Activated CD4-positive, CD25-positive, alpha-beta regulatory T cell (primary cell): Measurements from ENCODE around the gene SMOC2.

Experiments used
- DNase-seq, 4 experiments: peaks; one replicate each; lab custom pipeline; 2025; lab: John Stamatoyannopoulos, UW

Gene SMOC2

DNA sequence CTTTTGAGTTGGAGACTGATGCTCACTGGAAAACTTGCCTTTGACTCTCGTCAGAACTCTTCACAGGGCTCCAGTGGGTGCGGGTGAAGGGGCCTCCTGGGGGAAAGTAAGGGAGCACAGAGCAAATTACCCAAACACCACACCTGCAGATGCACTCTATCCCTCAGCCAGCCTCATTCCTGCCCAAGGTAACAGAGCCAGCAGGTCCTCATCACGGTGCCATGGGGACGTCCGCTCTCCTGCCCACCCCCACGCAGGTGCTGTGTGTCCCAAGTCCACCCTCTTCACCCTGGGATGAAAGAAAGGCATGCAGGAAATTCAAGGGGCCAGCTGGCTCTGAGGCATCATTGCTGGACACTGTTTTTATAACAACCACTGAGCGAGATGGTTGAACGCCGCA is 269.0 kb downstream of the SMOC2 start:
- DNase-seq = no peak

DNA sequence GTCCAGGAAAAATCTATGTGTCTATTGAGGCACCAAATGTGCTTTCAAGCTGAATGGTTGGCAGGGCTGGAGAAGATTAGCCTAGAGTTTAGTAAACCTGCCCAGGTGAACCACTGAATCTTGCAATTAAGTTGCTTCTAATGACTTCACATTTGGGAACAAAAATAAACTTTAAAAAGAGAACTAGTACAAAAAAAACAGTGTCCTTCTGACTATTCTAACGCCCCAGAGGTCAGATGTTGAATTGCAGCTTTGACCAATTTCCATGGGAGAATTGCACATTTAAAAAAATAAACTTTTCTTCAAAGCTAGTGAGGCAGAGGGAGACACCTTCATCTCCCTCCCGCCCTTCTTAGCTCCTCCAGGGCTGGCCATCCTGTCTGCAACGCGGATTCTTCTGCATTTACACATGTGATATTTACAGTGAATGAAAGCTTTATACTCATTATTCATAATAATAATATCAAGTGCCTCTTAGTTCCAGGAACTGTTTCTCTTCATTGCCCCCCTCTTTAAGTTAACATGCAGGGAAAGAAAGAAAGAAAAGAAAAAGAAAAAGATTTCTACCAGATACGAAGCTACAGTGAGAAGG is 270.2 kb downstream of the SMOC2 start:
- DNase-seq = no peak

DNA sequence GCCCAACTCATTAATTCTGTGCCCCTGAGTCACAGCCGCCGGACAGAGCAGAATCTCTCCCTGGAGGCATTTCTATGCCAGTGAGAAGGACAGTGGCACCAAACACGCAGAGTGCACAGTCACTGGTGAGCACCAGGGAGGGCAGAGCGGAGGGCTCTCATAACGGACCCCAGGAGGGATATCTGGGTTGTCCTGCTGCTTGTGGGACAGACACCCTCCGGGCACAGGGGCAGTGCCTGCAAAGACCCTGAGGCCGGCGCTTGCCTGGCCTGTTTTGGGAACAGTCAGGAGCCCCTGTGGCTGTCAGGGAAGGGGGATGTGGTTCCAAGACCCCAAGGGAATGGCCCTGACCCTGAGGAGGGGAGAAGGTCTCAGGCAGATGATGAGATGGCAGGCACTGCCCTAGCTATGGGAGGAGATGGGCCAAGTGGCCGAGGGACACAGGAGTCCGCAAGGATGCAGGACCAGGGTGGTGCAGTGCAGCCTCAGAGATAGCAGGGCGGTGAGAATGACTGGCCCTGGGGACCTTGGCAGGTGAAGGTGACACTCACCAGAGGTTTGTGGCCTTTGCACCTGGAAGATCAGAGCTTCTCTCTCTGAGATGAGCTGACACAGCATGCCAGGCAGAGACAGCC is 270.8 kb downstream of the SMOC2 start:
- no peak for DNase-seq

DNA sequence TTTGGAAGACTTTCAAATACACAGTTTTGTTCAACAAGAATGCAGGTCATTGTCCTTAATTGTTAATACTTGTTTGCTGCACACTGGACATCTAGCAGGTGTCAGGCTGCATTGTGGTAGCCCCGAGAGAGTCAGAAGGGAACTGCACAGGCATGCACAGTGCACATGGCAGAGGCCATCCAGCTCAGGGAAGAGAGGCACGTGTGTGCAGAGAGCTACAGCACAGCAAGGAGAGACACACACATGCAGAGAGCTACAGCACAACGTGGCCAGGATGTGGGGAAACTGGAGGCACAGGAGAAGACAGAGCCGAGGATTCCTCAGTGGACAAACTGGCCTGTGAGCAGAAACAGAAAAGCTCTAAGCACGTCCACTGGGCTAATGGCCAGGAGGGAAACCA is 272.0 kb downstream of the SMOC2 start:
- DNase-seq = no peak

DNA sequence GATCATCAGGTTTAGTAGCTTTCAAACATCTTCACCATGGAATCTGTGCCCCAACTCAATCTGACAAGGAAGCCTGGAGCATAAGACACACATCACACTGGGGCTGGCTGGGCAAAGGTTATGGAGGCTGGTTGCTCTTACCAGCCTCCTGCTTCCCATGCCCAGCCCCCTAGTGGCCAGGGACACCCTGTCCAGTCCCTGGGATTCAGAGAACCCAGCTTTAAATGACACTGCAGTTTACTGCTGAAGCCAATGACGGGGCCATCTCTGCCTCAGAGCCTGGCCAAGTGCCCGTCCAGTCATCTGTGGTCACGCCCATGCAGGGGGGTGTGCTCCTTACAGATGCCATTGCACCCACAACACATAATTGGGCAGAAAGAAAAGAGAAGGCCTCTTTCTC is 272.9 kb downstream of the SMOC2 start:
- no peak for DNase-seq

DNA sequence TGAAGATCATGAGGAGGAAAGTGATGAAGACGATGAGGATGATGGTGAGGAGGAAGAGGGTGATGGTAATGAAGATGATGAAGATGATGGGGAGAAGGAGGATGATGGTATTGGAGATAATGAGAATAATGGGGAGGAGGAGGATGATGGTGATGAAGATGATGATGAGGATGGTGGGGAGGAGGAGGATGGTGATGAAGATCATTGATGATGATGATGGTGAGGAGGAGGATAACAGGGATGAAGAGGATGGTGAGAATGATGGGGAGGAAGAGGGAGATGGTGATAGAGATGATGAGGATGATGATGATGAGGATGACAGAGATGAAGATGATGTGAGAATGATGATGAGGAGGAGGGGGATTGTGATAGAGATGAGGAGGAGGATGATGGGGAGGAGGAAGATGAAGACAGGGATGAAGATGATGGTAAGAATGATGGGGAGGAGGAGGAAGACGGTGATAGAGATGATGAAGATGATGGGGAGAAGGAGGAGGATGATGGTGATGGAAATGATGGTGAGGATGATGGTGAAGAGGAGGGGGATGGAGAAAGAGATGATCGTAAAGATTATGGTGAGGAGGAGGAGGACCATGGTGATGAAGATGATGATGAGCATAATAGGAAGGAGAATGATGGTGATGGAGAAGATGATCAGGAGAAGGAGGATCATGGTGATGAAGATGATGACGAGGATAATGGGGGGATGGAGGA is 273.7 kb downstream of the SMOC2 start:
- no peak for DNase-seq

DNA sequence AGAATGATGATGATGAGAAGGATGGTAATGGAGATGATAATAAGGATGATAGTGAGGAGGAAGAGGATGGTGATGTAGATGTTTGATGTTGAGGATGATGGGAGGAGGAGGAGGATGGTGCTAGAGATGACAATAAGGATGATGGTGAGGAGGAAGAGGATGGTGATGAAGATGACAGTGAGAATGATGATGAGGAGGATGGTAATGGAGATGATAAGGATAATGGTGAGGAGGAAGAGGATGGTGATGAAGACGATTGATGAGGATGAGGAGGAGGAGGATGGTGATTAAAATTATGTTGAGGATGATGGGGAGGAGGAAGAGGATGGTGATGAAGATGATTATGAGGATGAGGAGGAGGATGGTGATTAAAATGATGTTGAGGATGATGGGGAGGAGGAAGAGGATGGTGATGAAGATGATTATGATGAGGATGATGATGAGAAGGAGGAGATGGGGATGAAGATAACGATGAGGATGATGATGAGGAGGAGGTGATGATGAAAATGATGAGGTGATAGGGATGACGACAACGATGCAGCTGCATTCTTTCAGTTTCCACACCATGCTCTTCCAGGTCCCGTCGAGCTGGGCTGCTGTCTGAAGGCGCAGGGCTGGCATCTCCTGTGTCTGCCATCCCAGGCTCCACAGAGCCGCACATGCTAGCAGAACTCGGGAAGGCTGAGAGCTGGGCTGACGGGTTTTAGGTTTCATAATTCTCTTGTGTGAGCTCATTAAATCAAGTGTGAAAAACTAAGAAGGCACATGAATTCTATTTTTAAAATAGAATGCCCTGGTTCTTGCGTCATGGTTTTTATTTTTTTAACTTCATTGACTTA is 274.9 kb downstream of the SMOC2 start:
- DNase-seq = no peak

DNA sequence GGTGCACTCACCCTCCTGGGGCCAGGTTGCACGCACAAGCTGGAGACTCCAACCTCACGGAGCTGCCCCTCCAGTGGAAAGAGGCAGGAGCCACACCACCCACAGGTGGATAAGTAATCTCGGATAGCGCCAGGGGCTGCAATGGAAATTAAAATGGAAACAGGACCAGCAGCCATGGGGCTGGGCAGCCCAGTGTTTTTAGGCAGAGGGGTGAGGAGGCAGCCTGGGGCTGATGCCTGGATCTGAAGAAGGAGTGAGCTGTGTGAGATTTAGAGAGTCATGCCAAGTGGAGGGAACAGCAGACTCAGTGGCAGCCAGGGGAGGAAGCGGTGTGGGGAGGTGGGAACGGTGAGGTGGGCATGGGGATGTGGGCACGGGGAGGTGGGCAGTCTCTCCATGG is 275.6 kb downstream of the SMOC2 start:
- DNase-seq = no peak

DNA sequence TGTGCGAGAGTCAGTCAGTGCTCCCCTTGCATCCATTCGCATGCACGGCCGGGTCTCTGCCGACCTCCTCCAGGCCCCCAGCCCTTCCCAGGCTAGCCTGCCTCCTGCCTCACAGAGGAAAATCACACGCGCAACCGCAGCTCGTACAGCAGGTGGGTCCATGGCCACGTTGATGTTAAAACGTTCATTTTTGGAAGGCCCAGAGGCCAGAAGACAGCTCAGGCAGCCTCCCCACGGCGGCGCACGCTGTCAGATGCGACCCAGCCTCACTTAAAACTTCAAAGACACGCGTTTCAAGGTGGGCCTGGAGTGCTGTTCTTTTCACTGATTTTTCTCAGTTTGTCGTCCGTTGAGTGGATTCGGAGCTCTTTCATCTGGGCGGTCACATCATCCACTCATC is 276.5 kb downstream of the SMOC2 start:
- no peak for DNase-seq
